HG03575 (cell line): Measurements from ENCODE around the gene DUSP28.
"Not testable (repeated sequence)": the region's sequence is repeated elsewhere in the genome, so short reads cannot be mapped to it uniquely, and the experiment has no call there.

Experiments used
- ATAC-seq: cut with Tn5 transposase; IDR thresholded peaks from one replicate; pipeline ENCODE4 v1.9.1; 2021; ENCODE audit not compliant: unreplicated experiment, insufficient number of reproducible peaks, low FRiP score; ENCODE audit errors: extremely low read depth

The DUSP28 gene

DNA sequence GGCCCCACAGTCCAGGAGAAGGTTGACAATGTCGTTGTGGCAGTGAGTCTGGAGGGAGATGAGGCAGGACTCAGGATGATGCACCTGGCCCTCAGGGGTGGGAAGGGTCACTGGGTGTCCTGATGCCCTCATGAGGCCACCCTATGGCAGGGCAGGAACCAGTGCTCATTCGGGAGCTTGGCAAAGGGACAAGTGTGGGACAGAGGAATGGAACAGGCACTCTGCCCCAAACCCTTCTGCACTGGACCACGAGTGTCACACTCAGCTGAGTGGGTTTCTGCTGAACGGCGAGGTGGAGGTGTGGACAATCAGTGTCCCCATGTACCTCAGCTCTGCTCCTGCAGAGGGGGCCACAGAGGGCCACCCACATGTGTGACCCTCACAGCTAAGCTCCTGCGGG is 34.4 kb upstream of the DUSP28 start:
- no peak for ATAC-seq

DNA sequence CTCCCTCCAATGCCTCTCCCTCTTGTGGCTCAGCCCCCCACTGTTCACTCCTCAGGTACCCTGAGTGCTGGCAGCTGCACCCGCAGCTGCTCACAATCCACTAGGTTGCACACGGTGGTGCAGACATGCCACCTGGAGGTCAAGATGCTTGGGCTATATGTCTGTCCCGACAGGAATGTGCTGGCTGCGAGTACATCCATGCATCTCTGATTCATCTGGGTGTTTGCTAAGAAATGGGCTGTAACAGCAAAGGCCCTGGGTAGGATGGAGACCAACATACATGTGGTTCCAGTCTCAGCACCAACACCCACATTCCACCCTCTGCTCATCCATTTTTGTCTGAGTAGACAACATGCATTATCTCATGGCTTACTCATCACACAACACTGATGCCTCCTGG is 33.6 kb upstream of the DUSP28 start:
- ATAC-seq = no peak

DNA sequence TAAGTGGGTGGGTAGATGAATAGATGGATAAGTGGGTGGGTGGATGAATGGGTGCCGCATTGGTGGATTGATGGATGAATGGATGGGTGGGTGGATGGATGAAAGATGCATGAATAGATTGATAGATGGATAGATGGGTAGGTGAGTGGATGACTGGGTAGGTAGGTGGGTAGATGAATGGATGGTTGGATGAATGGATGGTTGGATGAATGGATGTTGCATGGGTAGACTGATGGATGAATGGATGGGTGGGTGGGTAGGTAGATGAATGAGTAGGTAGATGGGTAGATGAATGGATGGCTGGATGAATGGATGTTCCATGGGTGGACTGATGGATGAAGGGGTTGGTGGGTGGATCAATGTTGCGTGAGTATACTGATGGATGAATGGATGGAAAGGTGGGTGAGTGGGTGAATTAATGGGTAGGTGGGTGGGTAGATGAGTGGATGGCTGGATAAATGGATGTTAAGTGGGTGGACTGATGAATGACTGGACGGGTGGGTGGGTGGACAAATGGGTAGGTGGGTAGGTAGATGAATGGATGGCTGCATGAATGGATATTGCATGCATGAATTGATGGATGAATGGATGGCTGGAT is 32.9 kb upstream of the DUSP28 start:
- no peak for ATAC-seq

DNA sequence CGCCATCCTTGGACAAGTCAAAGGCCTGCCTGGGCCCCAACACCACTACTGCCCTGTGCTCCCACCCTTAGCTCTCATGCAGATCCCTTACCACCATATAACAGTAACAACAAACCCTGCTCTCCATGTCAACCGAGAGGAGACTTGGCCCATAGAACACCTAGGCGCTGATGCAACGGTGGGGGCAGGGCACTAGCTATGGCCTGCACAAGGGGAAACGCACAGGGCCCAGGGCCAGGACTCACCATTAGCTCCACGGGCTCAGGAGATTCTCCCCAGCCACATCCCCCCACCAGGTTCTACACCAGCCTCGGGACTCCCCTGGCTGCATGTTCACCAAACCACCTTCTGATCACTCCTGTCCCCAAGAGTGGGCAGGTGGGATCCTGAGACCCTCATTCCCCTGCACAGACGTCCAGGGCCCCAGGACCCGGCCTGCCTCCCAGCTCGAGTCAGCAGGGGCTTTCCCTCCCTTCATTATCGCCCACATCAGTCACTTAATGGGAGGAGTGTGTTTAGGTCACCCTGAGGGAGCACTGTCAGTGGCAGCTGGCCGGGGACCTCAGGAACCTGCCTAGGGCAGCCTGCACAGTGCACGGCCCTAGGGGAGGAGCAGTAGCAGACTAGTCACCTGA is 31.6 kb upstream of the DUSP28 start:
- ATAC-seq = no peak

DNA sequence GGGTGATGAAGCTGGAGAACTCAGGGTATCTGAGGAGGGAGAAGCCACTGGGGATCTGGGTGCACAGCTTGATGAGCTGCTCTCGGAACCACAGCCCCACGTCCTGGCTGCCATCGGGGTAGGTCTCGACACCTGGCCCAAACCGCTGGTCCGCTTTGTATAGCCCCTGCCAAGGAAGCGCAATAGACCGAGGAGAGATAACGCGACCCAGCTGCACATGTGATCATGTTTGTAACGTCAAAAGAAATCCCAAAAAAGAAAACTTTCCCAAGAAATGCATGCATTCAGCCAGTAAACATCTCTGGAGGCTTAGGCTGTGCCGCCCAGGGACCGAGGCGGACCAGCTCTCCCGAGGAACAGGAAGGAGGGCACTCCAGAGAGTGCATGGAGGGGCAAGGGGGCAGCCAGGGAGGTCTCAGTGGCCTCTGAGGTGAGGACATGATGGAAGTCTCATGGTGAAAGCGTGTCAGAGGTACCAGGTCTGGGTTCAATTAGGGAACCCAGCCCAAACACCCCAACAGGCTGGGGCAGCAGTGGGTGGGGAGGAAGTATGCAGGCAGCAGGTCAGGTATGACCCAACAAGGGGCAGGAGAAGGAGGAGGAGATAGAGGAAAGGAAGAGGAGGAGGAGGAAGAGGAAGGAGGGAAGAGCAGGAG is 30.7 kb upstream of the DUSP28 start:
- no peak for ATAC-seq

DNA sequence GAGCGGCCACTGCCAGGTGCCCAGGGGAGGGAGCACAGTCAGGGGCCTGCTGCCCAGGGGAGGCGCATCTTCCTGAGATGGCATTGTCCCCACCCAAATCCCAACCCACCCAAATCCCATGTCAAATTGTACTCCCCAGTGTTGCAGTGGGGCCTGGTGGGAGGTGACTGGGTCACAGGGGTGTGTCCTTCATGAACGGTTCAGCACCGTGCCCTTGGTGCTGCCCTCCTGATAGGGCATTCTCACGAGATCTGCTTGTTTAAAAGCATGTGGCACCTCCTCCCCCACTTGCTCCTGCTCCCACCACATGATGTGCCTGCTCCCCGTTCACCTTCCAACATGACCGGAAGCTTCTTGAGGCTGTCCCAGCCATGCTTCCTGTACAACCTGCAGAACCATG is 30.0 kb upstream of the DUSP28 start:
- ATAC-seq = no peak

DNA sequence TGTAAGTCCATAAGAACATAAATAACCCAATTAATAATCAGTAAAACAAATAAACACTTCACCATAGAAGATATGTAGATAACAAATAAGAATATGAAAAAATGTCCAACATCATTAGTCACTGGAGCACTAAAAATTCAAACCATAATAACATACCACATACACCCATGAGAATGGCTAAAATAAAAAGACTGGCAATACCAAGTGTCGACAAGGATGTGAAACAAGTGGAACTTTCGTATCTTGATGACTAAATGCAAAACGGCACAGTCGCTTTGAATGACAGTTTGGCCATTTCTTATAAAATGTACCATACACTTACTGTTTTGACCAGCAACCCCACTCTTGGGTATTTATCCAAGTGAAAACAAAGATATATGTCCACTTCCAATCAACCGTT is 29.1 kb upstream of the DUSP28 start:
- no peak for ATAC-seq

DNA sequence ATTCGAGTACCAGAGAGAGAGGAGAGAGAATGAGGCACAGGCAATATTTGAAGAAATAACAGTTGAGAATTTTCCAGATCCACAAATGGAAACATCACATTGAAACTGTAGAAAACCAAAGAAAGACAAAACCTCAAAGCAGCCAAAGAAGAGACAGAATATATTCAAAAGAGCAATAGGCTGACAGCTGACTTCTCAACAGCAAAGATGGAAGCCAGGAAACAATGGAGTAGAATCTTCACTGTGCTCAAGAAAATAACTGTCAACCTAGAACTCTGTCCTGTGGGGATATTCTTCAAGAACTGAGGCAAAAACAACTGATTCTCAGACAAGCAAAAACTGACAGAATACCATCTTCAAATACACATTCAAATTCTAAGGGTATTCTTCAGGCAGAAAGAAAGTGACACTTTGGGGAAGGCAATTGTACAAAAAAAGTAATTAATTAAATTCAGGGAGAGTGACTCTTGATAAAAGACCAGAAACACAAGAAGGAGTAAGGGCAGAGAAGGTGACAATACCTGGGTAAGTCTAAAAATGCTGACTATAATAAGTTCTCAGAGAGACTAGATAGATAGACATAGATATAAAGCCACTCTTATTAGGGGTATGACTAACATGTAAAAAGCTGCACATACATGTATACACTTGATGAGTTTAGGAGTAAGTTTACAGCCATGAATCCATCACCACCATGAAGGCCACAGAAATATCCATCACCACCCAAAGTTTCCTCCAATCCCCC is 28.0 kb upstream of the DUSP28 start:
- no peak for ATAC-seq

DNA sequence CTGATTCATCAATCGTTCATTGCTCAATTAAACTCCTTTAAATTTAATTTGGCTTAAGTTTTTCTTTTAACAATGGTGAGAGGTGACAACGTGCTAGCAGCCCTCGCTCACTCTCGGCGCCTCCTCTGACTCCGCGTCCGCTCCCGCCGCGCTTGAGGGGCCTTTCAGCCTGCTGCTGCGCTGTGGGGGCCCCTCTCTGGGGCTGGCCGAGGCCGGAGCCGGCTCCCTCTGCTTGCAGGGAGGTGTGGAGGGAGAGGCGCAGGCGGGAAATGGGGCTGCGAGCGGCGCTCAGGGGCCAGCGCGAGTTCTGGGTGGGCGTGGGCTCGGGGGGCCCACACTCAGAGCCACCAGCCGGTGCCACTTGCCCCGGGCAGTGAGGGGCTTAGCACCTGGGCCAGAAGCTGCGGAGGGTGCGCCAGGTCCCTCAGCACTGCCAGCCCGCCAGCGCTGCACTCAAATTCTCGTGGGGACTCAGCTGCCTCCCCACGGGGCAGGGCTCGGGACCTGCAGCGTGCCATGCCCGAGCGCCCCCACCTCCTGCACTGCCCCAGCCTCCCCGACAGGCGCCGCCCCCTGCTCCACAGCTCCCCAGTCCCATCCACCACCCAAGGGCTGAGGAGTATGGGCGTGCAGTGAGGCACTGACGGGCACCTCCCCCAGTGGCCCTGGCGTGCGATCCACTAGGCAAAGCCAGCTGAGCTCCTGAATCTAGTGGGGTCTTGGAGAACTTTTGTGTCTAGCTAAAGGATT is 22.0 kb upstream of the DUSP28 start:
- no peak for ATAC-seq

DNA sequence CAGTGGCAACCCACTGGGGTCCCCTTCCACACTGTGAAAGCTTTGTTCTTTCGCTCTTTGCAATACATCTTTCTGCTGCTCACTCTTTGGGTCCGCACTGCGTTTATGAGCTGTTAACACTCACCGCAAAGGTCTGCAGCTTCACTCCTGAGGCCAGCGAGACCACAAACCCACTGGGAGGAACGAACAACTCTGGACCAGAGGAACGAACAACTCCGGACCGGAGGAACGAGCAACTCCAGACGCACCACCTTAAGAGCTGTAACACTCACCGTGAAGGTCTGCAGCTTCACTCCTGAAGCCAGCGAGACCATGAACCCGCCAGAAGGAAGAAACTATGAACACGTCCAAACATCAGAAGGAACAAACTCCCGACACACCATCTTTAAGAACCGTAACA is 21.1 kb upstream of the DUSP28 start:
- ATAC-seq = not testable (repeated sequence)

DNA sequence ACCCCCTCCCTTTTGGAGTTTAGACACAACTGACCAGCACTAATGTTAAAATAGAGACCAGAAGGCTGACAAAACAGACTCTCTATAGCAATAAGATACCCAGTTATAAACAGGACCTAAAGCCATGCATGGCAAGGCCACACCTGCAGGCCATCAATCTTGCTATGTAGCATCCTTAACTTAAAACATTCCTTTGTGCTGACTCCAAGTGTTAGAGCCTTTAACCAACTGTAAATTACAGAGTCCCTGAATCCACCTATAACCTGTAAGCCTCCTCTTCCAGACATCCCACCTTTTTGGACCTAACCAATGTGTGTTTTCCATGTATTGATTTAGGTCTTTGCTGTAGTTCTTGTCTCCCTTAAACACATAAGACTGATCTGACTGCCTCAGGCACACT is 20.3 kb upstream of the DUSP28 start:
- no peak for ATAC-seq

DNA sequence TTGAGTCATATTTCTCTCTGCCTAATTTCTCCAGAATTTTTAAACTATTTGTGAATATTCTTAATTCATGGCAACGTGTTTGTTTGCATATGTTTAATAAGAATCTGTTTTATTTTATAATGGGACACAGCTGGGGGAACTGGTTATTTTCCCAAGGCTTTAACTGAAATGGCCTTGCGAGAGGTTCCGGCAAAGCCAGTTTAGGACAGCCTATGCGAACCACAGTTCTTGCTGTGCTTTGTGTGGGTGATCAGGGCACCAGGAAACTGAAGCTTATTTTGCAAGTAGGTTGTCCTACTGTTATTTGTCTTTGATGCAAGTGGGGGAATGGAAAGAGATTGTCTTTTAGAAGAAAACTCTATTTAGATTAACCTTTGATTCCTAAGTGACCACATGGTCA is 8.9 kb upstream of the DUSP28 start:
- ATAC-seq = no peak

DNA sequence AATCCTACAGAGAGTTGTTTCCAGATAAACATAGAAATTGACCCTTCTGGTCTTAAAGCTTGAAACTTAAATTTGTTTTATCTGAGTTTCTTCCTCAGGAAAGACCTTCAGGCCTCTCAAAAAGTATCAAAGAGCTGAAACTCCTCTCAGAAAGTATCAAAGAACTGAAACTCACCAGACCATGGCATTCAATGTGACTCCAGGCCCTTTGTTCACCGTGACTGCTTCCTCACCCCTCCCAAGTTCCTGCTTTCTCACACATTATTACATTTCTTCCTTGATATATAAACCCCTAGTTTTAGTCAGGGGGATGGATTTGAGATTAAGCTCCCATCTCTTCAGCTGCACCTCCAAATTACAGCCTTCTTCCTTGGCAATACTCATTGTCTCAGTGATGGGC is 8.3 kb upstream of the DUSP28 start:
- no peak for ATAC-seq

DNA sequence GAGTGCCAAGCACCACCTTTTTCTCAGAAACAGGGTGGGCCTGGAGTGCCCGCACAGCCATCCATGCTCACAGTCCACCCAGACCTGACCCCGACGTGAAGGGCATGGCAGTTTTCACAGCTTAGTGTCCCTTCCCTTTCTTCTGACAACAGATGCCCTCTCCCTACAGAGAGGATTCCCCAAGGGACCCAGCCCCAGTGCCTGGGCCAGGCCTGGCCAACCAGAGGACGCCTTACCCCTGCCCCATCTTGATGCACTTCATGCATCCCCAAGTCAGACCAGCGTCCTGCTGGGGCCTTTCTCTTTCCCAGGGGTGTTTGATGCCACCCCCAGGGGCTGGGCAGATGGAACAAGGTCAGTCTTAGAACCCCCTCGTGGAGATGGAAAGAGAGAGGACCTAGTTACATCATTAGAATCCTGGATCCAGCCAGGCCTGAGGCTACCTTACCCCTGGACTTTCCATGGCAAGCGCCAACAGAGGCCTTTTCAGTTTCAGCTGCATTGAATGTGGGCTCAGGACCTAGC is 6.1 kb upstream of the DUSP28 start:
- ATAC-seq = no peak

DNA sequence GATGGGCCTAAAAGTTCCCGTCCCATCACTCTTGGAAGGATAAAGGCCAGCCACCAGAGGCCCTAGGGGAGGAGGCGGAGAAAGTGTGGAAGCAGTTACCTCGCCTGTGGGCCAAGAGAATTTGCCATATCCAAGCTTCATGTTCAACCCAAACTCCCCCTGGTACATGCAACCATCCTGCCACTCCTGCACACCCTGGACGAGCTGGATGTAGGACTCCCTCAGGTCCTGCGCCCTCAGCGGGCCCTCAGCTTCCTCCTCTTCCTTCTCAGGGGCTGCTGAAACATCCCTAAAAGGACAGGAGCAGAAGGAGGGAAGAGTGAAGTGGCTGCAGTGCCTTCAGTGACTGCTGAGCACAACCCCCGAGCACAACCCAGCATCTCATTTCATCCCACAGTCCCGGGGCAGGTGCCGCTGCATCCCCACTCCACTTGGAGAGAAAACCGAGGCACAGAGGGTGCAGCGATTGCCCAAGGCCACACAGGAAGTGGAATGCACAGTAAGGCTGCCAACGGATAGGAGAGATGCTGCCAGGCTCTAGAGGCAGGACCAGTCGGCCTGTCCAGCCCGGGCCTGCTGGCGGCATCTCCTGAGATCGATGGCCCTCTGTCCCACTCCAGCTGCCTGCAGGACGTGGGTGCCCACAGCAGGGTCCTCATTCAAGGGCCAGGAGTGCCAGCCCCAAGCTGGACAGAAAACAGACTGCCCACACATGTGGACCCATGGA is 5.2 kb upstream of the DUSP28 start:
- no peak for ATAC-seq

DNA sequence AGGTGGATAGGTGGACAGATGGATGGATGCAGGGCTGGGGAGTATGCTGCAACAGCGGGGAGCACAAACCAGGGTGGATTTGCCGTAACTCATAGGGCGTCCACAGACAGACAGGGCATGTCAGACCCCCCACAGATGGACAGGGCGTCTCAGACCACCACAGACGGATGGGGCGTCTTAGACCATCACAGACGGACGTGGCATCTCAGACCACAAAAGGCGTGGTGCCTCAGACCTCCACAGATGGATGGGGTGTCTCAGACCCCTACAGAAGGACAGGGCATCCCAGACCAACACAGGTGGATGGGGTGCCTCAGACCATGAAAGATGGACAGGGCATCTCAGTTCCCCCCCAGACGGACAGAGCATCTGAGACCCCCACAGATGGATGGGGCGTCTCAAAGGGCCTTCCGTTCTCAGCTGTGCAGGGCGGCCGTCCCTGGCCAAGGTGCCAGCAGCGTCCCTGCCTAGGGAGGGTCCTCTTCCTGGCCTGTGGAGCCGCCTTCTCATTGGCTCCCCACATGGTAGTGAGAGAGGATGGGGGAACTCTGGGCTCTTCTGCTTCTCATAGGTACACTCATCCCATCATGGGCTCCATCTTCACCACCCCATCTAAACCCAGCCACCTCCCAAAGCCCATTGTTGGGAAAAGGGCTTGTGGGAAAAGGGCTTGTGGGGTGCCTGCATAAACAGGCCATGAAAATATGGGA is 4.5 kb upstream of the DUSP28 start:
- no peak for ATAC-seq

DNA sequence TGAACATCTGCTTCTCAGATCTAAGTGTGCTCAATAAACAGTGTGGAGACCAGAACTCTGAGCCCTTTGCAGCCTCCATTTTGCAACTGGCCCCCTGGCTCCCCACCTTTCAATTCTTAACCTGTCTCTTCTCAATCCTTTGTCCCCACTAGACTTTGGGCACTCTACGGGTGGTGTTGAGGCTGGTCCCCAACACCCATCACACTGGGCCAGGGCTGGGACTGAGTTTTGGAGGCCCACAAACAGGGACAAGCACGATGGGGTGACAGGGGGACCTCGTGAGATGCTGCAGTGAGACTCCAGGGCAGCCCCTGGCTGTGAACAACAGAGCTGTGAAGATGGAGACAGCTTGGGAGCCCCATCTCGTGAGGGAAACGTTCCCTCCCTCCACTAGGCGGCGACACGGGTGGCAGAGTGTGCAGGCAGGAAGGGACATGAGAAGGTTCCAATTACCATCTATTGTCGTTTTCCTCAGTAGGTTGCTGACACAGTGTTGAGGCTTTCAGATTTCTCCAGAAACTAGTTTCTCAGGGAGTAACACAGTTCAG is 3.5 kb upstream of the DUSP28 start:
- ATAC-seq = no peak
